ENCODE results near the gene AK9.

AK9 gene

DNA sequence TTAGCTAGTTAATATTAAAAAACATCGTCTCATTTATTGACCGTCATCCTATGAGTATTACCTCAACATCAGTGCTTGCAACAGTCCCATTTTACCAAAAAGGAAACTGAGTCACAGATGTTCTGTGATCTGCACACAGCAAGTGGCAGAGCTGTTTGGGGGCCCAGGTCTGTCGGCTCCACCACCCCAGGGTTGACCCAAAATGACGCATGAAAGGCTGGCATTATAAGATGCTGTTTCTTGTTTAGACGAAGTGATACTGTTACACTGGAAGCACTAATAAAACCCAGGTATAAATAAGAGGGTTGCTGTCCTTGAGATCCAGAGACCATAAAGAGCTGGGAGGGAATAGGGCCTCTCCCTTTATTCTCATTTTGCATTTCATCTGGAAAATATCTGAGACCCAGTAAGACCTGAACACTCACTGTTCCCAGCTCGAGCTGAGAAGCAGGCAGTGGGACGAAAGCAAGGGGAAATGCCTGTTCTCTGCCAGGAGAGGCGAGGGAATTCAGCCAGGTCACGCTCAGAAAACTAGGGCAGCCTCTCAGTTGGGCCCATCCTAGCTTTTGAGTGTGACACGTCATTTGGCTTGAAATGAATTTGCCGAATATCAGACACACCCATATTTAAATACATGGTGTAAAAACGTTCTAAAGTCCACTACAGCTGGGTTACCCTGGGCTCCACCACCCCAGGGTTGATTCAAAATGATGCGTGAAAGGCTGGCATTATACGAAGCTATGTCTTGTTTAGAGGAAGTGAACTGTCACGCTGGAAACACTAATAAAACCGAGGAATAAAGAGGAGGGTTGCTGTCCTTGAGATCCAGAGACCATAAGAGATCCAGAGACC lies 234.1 kb downstream of the AK9 start:
- no peak for DNase-seq (ENCODE audit: low spot score)

DNA sequence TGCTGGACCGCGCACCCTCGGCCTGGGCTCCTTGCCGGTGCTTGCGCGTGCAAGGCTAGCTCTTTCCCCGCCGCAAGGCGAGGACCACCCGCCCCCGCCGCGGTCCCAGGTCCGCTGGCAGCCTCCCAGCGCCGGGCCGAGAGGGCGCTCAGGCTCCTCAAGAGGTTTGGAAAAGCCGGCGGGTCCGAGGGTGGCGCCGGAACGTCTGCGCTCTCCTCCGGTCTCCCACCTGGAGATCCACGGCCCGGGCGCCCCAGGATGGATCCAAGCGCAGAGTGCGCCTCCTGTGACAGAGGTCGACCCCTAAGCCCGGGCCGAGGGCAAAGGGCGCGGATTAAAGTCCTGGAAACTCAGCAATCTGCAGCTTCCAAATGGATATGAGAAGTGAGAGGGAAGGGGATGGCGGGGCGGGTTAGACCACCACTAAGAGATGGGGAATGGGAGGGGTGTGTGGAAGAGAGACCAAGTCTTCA lies 234.9 kb downstream of the AK9 start:
- DNase-seq (ENCODE audit: low spot score), result no peak

DNA sequence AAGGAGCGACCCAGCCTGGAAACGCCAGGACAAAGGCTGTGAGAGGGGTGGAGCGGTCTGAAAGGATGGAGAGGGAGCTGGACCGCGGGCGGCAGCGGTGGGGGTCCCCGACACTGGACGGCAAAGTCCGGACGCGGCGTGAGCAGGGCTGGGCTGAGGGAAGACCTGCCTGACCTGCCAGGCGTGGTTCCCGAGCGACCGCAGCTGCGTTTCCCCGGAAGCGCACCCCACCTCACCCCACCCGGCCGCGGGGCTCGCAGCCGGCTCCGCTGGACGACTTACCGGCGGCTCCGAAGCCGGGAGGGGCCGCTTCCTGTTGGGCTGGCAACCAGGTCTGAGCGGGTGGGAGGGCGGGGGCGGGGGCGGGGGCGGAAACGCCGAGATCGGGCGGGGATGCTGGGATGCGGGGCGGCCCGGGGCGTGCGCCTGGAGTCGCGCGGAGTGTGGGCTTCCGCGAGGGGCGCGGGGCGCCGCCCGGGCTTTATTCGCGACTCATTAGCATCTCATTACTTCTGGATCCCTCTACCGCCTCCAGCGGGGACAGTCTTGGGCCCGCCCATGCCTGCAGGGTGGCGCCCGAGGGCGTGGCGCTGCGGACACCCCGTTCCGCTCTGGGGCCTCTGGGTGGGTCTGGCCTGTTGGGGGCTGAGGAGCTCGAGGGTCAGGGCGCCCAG lies 235.4 kb downstream of the AK9 start, which contains the start of gene MICAL1:
MICAL1 (minus strand) TSS at position 336 of the 674 bp plus-strand sequence. CDS start 1,576 bp downstream, outside the sequence.
- DNase-seq (ENCODE audit: low spot score), result peak; percentile 77

DNA sequence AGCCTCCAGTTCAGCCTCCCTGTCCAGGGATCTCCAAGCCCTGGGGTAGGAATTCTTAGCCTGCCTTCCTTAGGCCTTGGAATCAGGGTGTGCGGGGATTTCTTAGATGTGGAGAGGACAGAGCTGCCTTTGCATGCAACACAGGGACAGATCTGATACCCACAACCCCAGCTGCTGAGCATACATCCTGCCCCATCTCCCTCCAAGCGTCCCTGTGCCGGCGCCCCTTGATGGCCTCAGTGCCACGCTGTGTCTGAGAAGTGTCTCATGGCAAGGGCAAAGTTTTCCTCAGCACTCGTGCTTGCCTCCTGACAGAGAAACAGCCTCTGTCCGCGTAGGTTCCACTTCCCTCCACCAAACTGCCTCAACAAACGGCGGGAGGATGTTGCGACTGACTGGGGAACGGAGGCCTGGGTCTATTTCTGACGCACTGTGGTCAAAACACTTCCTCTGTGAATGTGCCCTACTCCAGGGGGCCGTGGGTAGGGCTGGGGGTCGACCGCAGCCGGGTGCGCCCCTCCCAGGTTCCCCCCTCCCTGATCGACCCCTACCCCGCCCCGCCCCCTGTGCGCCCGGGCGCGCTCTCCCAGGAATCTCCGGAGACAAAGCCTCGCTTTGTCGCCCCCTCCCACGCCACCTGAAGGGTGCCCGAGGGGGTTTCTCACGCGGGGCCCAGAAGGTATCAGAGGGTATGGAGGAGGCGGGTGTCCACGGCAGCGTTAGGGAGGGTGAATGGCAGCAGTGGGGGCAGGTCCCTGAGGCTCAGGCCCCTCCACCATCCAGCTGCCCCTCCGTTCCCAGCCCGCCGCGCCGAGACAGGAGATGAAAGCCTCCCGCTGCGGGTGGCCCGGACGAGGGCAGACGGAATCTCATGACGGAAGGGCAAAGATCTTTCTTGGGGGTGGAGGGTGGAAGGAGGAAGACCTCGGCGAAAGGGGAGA lies 236.2 kb downstream of the AK9 start:
- no peak for DNase-seq (ENCODE audit: low spot score)

DNA sequence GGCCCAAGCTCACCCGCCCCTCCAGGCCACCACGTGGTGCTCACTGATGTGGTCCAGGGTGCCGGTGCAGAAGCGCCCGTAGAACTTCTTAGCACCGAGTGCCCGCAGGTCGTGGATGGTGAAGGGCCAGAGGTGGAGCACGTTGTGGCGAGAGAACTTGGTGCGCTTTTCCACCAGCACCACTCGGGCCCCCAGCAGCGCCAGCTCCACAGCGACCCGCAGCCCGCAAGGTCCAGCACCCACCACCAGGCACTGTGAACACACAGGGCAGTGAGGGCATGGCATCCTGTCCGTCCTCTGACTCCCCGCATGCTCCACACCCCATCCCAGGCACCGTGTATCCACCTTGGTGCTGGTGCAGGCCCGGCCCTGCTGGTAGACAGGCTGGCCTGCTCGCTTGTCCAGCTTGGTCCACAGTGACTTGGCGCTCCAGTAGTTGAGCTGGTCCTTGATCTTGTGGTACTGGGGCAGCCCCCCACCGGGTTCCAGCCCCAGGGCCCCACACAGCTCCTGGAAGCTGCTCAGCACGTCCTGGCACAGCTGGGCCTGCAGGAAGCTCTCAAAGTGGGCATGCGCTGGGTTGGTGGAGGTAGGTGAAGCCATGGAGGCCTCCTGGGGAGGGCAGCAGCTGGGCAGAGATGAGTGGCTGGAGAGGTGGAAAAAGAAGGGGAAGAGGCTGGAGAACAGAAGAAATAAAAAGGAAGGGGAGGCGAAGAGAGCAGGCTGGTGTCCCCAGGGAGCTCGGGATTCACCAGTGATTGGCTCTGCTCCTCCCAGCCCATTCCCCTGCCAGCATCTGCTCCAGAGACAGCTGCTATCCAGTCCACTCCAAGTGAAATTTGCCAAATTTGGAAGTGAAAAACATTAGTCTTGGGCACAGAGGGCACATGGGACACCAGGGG lies 237.2 kb downstream of the AK9 start:
- DNase-seq (ENCODE audit: low spot score), result no peak

DNA sequence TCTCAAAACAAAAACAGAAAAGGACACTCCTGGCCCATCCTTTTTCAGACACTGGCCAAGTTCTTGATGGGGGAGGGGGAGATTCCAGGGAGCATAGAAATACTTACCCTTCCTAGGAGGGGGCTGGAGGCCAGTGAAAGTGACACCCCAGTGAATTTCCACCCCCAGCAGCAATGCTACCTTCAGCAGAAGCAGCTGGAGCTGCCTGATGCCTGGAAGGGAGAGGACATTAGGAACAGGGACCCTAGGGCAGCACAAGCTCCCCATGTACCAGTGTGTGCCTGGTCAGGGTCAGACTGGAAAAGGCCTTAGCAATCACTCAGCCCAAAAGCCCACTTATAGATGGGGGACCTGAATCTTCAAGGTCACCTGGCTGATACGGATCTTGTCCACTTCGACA lies 237.8 kb downstream of the AK9 start:
- DNase-seq (ENCODE audit: low spot score), result no peak

DNA sequence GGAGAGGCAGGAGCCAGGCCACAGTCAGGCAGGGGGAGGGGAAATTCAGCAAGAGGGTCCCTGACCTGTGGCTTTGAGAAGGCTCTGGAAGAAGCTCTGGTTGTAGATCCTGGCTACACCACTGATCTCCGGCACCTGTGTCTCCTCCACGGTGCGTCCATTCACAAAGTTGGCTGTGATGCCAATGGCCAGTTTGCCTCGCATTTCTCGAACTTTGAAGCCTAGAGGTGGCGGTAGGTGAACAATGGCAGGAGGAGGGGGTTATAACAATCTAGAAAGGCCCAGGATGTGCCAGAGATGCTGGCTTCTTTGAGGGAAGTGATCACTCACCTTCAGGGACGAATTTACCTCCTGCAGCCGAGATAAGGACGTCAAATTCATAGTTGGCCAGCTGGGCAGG lies 238.8 kb downstream of the AK9 start:
- DNase-seq (ENCODE audit: low spot score), result no peak

DNA sequence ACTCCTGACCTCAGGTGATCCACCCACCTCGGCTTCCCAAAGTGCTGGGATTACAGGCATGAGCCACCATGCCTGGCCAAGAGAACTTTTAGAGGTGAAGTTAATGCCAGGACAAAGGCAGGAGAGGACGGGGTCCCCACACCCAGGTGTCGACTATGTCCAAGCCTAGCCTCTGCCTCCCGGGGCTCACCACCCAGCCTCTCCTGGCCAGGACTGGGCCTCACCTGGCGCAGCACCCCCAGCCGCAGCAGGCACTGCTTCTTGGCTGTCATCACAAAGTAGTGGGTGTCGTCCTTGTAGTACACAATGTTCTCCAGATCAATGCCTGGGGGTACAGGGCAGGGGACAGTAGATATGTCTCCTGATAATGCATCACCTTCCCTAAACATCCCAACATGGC lies 239.6 kb downstream of the AK9 start:
- no peak for DNase-seq (ENCODE audit: low spot score)

DNA sequence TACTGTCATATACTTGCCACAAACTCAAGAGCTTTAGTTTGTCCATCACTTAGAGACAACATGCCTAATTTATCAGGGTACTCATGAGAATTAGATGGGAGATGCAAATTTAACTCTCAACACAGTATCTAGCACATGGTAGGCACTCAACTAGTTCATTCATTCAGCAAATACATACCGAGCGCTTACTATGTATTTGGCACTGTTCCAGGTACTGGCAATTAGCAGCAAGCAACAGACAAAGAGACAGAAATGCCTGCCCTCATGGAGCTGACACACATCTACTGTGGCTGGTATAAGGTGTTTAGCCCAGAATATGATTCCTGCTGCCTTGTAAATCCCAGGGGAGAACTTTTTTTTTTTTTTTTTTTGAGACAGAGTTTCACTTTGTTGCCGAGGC lies 240.2 kb downstream of the AK9 start:
- DNase-seq (ENCODE audit: low spot score), result no peak

DNA sequence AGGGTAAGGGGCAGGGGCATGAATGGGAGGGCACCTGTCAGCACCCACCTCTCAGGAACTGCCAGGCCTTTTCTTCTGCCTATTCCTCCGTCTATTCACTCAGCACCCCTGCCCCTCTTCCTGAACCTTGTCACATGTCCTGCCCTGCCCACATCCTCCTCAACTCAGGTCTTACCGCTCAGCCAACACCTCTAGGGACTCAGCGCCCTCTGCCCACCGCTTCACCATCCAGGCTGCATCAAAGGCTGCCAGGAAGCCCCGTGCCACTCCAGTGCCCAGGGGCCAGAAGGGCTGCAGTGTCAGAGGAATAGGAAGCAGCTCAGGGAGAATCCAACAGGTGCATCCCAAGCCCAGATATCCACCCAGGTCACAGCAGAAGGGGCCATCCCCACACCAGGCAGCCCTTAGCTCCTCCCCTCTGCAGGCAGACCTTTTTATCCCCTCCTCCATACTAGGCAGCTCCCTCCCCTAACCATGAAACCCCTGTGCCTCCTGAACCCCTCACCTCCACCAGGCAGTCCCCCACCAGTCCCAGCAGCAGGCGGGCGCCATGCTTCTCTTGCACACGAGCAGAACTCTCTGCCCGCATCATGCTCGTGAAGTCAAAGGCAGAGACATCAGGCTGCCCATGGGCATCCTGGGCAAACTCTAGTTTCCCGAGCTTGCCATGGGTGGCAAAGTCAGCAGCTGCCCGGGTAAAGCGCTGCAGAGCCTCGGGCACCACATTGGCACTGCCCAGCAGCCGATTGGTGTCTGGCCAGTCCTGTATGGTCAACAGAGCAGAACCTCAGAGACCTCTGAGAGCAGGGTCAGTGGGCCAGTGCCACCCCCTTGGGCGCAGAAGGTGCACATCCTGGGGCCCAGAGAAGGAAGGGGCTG lies 241.0 kb downstream of the AK9 start:
- no peak for DNase-seq (ENCODE audit: low spot score)

DNA sequence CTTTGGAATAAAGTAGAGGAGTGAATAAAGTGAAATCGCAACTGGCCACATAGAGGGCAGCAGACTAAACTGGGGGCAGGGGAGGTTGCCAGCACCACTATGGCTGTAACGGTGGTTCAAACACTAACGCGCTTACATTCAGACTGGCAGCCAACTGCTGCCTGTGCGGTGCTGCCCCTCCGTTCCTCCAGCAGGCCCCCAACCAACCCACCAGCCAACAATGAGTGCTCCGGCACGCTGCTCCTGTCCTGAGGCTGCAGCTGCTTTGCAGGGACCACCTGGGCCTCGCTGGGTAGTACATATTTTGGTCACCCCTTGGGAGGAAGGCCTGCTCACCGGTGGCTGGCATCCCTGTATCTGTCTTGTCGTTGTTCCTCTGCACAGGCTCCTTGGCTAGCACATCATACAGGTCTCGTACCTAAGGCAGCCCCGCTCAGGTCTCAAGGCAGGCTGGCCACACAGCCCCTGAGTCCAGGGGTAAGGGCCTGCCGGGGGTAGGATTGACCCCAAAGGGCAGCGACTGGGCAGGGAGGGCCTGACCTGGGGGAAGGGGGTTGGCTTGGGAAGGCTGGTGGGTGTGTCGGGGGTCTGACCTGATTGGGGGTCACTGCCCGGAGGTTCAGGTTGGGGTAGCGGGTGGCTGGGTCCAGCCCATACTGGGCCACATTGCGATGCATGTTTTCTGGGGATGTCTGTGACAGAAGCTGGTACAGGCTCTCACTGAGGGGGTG lies 241.8 kb downstream of the AK9 start:
- no peak for DNase-seq (ENCODE audit: low spot score)

DNA sequence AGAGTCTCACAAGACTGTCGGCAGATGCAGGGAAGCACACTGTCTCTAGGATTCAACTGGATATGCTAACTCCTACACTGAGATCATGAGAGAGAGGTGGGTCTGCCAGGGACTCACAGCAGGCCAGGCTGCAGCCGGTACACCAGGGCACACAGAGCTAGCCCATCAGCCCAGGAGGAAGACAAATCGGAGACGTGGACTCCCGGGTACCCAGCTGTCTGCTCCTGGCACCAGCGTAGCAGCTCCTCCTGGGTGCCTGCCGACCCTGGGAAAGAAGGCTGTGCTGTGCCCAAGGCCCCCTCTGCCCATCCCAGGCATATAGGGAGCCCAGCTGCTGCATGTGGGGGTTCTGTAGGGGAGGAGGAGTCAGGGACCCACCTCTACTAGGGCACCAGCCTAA lies 242.4 kb downstream of the AK9 start:
- DNase-seq (ENCODE audit: low spot score), result no peak

DNA sequence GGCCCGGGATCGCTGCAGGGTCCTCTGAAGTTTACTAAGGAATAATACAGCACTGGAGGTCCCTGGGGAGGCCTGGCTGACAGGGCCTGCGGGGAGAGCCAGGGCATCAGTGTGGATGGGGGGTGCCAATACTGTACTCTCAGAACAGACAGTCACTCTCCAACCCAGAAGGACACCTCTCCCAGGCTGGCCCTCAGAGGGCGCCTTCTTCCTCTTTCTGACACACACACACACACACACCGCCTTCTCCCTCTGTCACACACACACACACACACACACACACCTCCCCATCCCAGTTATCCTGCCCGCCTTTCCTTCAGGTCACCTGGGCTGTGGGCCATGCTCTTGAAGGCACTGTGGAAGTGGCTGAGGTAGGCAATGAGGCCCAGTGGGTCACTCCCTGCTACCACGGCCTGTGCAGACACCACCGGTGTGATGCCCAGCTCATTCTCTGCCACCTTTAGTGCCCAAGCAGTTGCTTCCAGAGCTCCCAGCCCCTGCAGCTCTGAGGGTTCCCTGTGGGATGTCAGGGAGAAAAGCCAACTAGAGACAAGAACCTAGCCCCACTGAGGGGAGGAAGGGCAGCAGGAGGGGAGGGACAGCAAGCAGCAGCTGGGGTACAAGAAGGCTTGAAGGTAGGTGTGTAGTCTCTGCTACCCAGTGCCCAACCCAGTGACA lies 243.0 kb downstream of the AK9 start:
- DNase-seq (ENCODE audit: low spot score), result no peak

DNA sequence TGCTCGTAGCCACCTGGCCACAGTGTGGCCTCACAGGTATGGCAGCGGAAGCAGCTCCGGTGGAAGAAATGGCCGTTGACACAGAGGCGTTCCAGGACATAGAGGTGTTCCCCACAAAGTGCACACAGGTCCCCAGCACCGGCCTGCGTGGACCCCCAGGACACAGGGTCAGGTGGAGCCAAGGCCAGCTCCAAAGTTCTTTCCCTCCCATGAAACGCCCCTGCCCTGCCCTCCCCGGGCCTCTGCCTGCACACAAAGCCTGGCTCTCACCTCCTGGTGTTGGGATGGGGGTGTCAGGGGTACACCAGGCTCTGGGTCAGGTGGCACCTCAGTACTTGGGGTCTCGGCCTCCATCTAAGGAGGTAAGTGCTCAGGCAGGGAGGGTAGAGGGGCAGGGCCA lies 243.9 kb downstream of the AK9 start:
- DNase-seq (ENCODE audit: low spot score), result no peak

DNA sequence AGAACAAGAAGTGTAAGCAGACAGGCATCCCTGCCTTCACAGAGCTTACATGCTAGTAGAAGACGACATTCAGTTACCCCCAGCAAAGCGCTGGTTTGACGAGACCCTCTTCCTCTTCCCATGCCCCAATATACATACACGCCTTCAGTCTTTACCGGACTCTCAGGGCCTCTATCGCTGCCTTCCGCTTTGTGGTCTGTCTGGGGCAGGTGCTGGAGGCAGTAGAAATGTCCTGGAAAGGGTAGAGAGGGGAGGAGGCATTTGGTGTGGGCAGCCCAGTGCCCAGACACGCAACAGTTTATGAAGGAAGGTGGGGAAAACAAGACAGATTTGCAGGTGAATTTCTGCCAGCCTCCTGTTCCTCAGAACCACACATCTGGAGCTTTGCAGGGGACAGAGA lies 244.5 kb downstream of the AK9 start:
- DNase-seq (ENCODE audit: low spot score), result no peak

DNA sequence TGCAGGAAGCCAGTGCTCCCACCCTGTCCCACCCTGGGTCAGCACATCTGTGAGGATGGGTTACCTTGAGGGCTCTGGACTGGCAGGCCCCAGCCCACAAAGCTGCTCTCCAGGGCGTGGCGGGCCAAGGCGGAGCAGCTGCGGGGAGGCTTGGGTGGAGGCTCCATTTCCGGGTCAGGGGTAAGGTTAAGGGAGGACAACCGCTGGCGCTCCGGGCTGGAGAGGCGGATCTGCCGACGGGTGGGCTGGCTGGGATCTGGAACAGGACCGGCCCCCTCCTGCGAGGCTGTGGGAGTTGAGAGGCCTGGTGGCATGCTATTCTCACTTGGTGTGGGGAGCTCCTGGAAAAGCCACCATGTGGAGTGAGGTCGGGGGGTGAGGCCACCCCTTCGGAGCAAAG lies 244.9 kb downstream of the AK9 start:
- no peak for DNase-seq (ENCODE audit: low spot score)

DNA sequence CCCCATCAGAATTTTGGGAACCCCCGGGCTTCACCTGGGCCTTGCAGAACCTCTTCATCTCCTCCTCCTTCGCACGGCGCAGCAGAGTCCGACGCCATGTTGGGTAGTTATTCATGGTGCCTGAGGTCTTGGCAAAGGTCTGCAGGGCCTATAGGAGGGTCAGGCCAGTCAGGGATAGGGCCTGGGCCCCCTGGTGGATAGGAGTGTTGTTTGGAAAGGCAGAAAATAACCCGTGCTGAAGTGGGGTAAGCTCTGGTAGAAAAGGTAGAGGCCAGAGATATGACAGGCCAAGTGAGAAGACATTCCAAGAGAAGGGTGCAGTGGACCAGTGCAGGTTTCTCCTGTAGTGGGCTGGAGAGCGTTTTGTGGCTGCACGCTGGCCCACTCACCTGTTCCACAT lies 245.6 kb downstream of the AK9 start:
- DNase-seq (ENCODE audit: low spot score), result peak; percentile 71

DNA sequence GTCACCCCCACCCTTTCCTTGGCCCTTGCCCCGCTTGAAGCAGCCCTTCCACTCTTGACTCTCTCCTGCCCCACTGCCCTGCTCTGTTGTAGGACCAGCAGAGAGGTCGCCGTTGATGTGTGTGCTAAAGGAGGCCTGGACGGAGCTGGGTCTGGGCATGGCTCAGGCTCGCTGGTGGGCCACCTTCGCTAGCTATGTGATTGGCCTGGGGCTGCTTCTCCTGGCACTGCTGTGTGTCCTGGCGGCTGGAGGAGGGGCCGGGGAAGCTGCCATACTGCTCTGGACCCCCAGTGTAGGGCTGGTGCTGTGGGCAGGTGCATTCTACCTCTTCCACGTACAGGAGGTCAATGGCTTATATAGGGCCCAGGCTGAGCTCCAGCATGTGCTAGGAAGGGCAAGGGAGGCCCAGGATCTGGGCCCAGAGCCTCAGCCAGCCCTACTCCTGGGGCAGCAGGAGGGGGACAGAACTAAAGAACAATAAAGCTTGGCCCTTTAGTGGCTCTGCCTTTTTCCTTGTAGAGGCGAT lies 247.5 kb downstream of the AK9 start:
- DNase-seq (ENCODE audit: low spot score), result no peak
